ENCODE results near the gene CDHR2.

Gene CDHR2

DNA sequence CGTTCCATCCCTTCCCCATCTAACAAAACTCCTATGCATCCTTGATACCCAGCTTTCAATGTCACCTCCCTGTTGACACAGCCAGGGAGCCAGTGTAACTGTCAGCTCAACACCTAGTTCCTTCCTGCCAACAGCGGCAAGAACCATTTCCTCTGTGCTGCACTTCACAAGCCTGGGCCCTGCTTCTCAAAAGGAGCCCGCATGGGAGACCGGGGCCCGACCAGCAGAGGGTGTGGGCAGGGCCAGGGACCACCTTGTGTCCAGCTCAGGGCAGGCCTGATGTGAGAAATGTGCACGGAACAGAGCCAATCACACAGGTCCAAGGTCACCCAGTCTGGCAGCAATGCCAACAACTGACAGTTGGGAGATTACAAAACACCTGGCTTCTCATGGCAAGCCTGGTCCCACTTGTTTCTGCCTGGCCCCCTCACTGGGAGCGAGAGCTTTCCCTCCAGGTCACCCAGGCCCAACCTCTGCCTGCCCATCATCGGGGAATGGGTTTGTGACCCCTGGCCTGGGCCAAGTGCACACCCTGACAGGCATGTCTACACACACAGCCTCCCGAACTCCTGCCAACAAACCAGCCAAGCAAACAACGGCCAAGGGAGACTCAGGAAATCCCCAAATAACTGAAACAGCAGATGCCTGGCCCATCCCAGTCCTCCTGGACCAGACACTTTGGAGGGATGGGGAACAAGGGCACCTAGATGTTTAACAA lies 15.1 kb upstream of the CDHR2 start:
- peaks cover 48% of the 10 kb centered on the region for H3K36me3 ChIP-seq
- TF ChIP-seq, protein P1, sequence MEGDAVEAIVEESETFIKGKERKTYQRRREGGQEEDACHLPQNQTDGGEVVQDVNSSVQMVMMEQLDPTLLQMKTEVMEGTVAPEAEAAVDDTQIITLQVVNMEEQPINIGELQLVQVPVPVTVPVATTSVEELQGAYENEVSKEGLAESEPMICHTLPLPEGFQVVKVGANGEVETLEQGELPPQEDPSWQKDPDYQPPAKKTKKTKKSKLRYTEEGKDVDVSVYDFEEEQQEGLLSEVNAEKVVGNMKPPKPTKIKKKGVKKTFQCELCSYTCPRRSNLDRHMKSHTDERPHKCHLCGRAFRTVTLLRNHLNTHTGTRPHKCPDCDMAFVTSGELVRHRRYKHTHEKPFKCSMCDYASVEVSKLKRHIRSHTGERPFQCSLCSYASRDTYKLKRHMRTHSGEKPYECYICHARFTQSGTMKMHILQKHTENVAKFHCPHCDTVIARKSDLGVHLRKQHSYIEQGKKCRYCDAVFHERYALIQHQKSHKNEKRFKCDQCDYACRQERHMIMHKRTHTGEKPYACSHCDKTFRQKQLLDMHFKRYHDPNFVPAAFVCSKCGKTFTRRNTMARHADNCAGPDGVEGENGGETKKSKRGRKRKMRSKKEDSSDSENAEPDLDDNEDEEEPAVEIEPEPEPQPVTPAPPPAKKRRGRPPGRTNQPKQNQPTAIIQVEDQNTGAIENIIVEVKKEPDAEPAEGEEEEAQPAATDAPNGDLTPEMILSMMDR (IDR thresholded peaks at IDR 0.05; ENCODE audit: low read depth, low read length): peak; percentile 1; the same call in 1 of the 2 replicates
- DNase-seq: no peak

DNA sequence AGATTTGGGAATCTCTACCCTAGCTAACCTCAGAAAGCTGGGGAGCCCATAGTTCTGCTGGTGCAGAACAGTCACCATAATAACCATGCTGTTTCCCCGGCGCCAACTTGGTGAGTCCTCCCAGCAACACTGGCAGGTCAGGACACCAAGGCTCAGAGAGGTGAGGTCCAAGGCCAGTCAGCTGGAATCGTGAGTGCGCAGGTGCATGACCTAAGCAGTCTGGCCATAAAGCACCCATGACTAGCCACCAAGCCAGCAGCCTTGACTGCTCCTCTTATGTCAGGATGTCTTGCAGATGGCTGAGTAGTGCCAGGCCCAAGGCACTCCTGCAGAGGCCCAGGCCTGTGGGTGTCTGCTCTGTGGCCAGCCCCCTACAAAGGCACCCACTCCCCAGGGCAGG lies 14.5 kb upstream of the CDHR2 start:
- no peaks in the 10 kb centered on the region for H3K27me3 ChIP-seq
- DNase-seq: no peak
- H3K4me1 ChIP-seq: peaks cover 41% of the 10 kb centered on the region
- no peaks in the 10 kb centered on the region for H3K9me3 ChIP-seq
- peak overlapping the region; percentile 99 for H3K4me3 ChIP-seq (ENCODE audit: low read depth, low read length)
- TF ChIP-seq, protein P1 (IDR thresholded peaks at IDR 0.05; ENCODE audit: low read depth, low read length): no peak
- H3K36me3 ChIP-seq: peaks cover 43% of the 10 kb centered on the region

More for the DNA sequence above, 15.1 kb upstream of the CDHR2 start:
- no peaks in the 10 kb centered on the region for H3K9me3 ChIP-seq
- no peaks in the 10 kb centered on the region for H3K27me3 ChIP-seq
- H3K4me1 ChIP-seq: peaks cover 47% of the 10 kb centered on the region
- H3K4me3 ChIP-seq (ENCODE audit: low read depth, low read length): peak overlapping the region; percentile 99

DNA sequence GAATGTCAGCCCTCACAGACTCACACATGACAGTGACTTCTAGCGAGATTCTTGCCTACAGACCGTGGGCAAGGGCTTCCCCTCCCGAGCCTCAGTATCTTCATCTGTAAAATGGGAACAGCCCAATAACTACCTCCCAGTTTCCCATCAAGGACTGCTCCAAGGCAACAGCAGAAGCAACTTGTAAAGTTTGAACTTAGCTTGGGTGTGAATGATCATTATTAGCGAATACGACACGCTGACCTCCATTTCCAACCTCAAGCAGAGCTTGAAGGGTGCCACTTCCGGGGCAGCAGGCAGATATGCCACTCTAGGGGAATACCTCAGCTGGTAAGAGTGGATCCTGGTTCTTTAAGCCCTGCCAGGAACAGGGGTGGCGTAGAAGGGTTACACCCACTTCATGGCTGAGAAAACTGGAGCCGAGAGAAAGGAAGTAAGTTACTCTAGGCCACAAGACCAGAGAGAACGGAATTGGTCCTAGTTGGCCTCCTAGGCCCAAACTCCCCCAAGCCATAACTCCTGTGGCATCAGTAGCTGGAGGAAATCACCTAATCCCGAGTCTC lies 14.0 kb upstream of the CDHR2 start:
- peaks cover 40% of the 10 kb centered on the region for H3K36me3 ChIP-seq
- H3K4me1 ChIP-seq: peaks cover 39% of the 10 kb centered on the region
- no peak for DNase-seq
- peak overlapping the region; percentile 99 for H3K4me3 ChIP-seq (ENCODE audit: low read depth, low read length)
- no peaks in the 10 kb centered on the region for H3K27me3 ChIP-seq
- H3K9me3 ChIP-seq: no peaks in the 10 kb centered on the region
- TF ChIP-seq, protein P1 (IDR thresholded peaks at IDR 0.05; ENCODE audit: low read depth, low read length): no peak

- Histone ChIP-seq H3K36me3 (peaks cover 36% of the 10 kb centered on the region), H3K4me1 (peaks cover 37% of the 10 kb centered on the region), H3K4me3 (ENCODE audit: low read depth, low read length) (peak overlapping the region; percentile 99), H3K9me3 (no peaks in the 10 kb centered on the region), H3K27me3 (no peaks in the 10 kb centered on the region)
- TF ChIP-seq, protein P1 (IDR thresholded peaks at IDR 0.05; ENCODE audit: low read depth, low read length): no peak
- no peak for DNase-seq
Observed at GRCh38 chr5:176535664-176536131, 13.4 kb upstream of the CDHR2 start.

DNA sequence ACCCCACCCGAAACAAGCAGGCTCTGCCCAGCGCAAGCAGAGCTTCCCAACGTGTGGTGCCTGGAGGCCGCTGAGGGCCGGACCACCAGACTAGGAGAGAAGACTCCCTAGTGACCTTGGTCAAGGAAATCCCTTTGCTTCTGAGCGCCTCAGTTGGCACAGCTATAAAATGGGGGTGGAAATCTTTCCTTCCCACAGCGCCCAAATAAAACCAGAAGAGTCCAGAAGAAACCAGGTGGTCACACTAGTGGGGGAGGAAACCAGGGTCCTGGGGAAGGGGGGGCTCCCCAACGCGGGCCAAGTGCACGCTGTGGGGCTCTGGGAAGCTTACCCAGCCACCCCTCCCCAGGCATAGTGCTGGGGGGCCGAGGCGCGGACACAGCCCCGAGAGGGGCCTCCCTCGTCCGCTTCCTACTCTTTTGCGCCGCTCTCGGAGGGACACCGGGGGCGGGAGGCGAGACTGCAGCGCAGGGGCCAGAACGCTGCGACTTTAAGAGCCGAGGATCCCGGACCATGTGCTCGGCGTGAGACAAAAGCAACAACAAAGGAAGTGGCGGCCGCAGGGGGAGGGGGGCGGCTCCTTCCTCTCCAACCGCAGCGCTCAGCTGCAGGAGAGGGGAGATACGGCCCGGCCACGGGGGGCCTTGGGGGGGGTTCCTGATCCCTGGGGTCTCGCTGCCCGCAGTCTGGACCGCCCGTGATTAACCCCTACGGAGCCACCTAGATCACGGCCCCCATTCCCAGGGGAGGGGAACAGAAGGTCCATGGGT lies 12.8 kb upstream of the CDHR2 start:
- TF ChIP-seq, protein P1 (IDR thresholded peaks at IDR 0.05; ENCODE audit: low read depth, low read length): no peak
- H3K4me1 ChIP-seq: peaks cover 31% of the 10 kb centered on the region

More for the DNA sequence above, 12.8 kb upstream of the CDHR2 start:
- Histone ChIP-seq H3K27me3 (no peaks in the 10 kb centered on the region), H3K36me3 (peaks cover 30% of the 10 kb centered on the region), H3K4me3 (ENCODE audit: low read depth, low read length) (peak overlapping the region; percentile 99), H3K9me3 (no peaks in the 10 kb centered on the region)
- DNase-seq: peak; percentile 82

Data from BE2C (cell line).